ENCODE measurements around the gene ASCC1. TPM values are rescaled to one million over a fixed set of nuclear protein-coding genes. Genes with fewer than 3 reads are reported as not detected.

ASCC1 gene
- total and polyA plus RNA-seq, 2 of the 13 experiments (the other 11 are each of a cell fraction or from before 2014, with no cell fraction given): 21.6 to 30.1 TPM

GRCh38 chr10:72260976-72261783 lies 45.1 kb upstream of the ASCC1 start (continued):
- TF ChIP-seq ZNF782 (CRISPR knock-in tag; IDR thresholded peaks at IDR 0.05; ENCODE audit: borderline replicate concordance) (no peak), ZNF557 (CRISPR knock-in tag; IDR thresholded peaks at IDR 0.05) (peak; percentile 24; the same call in 1 of the 2 replicates), ZNF790 (CRISPR knock-in tag; IDR thresholded peaks at IDR 0.05; ENCODE audit: borderline replicate concordance) (no peak), ZNF335 (CRISPR knock-in tag; IDR thresholded peaks at IDR 0.05) (no peak), MZF1 (CRISPR knock-in tag; IDR thresholded peaks at IDR 0.05; ENCODE audit: borderline replicate concordance) (no peak), USF2 (IDR thresholded peaks at IDR 0.05; ENCODE audit: low read depth, low read length) (no peak), USF2 (CRISPR knock-in tag; IDR thresholded peaks at IDR 0.05; ENCODE audit: borderline replicate concordance) (no peak), MAZ (IDR thresholded peaks at IDR 0.05; ENCODE audit: borderline replicate concordance, low read depth, low read length) (no peak), MAZ (CRISPR knock-in tag; IDR thresholded peaks at IDR 0.05; ENCODE audit: low read depth) (peak; percentile 74), ZNF451 (CRISPR knock-in tag; IDR thresholded peaks at IDR 0.05) (no peak), ZNF558 (CRISPR knock-in tag; IDR thresholded peaks at IDR 0.05; ENCODE audit: borderline replicate concordance) (0 out of 2 replicates have a peak, but pooled peaks have one; percentile 60), KMT2B (CRISPR knock-in tag; IDR thresholded peaks at IDR 0.05) (peak; percentile 45; the same call in 1 of the 2 replicates), IKZF4 (CRISPR knock-in tag; IDR thresholded peaks at IDR 0.05; ENCODE audit: borderline replicate concordance, low read depth, not compliant biosample characterization) (no peak), NONO (IDR thresholded peaks at IDR 0.05) (no peak), NONO (CRISPR knock-in tag; conservative IDR thresholded peaks at IDR 0.05) (peak; percentile 82), MXD4 (CRISPR knock-in tag; IDR thresholded peaks at IDR 0.05) (0 out of 2 replicates have a peak, but pooled peaks have one; percentile 44), PCBP2 (optimal IDR thresholded peaks at IDR 0.05; ENCODE audit: low read depth, low read length, poor library complexity, severe bottlenecking) (no peak), ZNF766 (CRISPR knock-in tag; IDR thresholded peaks at IDR 0.05; ENCODE audit: borderline replicate concordance) (0 out of 2 replicates have a peak, but pooled peaks have one; percentile 24), STAG1 (CRISPR knock-in tag; IDR thresholded peaks at IDR 0.05) (no peak; the same call in 1 of the 2 replicates)
- TF ChIP-seq, protein P1, sequence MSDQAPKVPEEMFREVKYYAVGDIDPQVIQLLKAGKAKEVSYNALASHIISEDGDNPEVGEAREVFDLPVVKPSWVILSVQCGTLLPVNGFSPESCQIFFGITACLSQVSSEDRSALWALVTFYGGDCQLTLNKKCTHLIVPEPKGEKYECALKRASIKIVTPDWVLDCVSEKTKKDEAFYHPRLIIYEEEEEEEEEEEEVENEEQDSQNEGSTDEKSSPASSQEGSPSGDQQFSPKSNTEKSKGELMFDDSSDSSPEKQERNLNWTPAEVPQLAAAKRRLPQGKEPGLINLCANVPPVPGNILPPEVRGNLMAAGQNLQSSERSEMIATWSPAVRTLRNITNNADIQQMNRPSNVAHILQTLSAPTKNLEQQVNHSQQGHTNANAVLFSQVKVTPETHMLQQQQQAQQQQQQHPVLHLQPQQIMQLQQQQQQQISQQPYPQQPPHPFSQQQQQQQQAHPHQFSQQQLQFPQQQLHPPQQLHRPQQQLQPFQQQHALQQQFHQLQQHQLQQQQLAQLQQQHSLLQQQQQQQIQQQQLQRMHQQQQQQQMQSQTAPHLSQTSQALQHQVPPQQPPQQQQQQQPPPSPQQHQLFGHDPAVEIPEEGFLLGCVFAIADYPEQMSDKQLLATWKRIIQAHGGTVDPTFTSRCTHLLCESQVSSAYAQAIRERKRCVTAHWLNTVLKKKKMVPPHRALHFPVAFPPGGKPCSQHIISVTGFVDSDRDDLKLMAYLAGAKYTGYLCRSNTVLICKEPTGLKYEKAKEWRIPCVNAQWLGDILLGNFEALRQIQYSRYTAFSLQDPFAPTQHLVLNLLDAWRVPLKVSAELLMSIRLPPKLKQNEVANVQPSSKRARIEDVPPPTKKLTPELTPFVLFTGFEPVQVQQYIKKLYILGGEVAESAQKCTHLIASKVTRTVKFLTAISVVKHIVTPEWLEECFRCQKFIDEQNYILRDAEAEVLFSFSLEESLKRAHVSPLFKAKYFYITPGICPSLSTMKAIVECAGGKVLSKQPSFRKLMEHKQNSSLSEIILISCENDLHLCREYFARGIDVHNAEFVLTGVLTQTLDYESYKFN (CRISPR knock-in tag; conservative IDR thresholded peaks at IDR 0.05): peak; percentile 61
- TF ChIP-seq, protein P2, sequence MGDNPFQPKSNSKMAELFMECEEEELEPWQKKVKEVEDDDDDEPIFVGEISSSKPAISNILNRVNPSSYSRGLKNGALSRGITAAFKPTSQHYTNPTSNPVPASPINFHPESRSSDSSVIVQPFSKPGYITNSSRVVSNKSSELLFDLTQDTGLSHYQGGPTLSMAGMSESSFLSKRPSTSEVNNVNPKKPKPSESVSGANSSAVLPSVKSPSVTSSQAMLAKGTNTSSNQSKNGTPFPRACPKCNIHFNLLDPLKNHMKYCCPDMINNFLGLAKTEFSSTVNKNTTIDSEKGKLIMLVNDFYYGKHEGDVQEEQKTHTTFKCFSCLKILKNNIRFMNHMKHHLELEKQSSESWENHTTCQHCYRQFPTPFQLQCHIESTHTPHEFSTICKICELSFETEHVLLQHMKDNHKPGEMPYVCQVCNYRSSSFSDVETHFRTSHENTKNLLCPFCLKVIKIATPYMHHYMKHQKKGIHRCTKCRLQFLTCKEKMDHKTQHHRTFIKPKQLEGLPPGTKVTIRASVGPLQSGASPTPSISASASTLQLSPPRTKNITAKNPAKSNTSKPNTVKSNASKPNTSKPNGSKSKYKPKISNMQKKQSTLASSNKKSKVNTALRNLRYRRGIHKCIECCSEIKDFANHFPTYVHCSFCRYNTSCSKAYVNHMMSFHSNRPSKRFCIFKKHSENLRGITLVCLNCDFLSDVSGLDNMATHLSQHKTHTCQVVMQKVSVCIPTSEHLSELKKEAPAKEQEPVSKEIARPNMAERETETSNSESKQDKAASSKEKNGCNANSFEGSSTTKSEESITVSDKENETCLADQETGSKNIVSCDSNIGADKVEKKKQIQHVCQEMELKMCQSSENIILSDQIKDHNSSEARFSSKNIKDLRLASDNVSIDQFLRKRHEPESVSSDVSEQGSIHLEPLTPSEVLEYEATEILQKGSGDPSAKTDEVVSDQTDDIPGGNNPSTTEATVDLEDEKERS (CRISPR knock-in tag; IDR thresholded peaks at IDR 0.05): no peak

Measured in HepG2 (cell line).